Measurements from ENCODE around the gene PROZ.

PROZ gene

DNA sequence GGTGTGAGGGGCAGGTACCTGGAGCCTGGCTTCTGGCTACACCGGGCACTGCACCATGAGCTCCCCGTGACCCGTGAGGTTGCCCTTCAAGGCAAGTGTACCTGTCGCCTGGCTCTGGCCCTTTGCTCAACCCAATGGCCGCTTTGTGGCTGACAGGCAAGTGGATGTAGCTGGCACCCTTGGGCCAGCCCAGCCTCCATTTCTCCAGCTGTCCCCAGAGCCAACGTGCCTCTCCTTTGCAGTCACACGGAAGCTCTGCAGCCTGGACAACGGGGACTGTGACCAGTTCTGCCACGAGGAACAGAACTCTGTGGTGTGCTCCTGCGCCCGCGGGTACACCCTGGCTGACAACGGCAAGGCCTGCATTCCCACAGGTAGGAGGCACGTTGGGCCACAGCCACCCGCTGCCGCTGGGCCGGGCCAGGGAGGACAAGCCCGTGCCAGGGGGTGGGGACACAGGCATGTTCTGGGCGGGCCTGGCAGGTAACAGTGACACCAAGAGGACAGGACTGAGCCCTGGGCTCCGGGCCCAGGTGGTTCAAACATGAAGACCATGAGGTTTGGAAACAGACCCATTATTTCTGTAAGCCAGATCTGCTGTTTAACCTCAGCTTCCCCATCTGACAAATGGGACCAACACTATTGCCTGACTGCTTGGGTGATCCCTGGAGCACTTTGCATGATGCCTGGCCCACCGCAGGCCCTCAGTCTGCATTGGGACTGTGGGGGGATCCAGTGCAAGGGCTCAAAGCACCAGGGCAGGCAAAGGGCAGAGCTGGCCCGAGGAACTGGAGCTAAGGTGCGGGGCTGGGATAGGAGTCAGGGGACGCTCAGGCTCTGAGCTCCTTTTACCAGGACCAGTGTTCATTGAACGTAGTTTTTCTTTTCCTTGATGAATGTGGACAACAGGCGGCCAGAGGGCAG, 17.5 kb upstream of the PROZ start:
- no peak for FAIRE-seq
- TF ChIP-seq TAF1 (IDR thresholded peaks at IDR 0.05; ENCODE audit: low read depth, low read length), result no peak
- no peak for TF ChIP-seq POU2F2 (IDR thresholded peaks at IDR 0.05; ENCODE audit: low read depth, low read length)
- TF ChIP-seq POLR2AphosphoS5 (IDR thresholded peaks at IDR 0.05; ENCODE audit: low read depth, low read length), result no peak
- no peak for TF ChIP-seq PAX5 (IDR thresholded peaks at IDR 0.05; ENCODE audit: insufficient read depth, low read length, severe bottlenecking)
- TF ChIP-seq SPI1 (IDR thresholded peaks at IDR 0.05; ENCODE audit: low read depth, low read length), result no peak
- no peak for TF ChIP-seq POLR2A (IDR thresholded peaks at IDR 0.05; ENCODE audit: low read depth, low read length)
- no peak for DNase-seq (ENCODE audit: insufficient read length, low spot score)

DNA sequence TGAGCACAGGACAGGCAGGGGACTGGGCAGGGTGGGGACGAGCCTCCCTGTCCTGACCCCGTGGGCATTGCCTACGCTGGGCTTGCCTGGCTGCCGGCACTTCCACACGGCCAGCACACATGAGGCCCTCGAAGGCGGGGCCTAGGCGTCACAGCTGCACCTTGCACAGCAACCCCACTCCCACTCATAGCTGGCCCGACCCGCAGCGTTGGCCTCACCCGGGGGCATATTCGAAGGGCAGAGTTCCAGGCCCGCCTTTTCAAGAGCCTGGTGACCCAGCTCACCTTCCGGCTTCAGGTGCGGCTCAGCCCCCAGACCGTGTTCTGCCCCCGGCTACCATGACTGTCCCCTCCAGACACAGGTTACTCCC, 16.9 kb upstream of the PROZ start:
- DNase-seq (ENCODE audit: insufficient read length, low spot score) (no peak), FAIRE-seq (no peak)
- TF ChIP-seq PAX5 (IDR thresholded peaks at IDR 0.05; ENCODE audit: insufficient read depth, low read length, severe bottlenecking) (no peak), SPI1 (IDR thresholded peaks at IDR 0.05; ENCODE audit: low read depth, low read length) (no peak), POU2F2 (IDR thresholded peaks at IDR 0.05; ENCODE audit: low read depth, low read length) (no peak), TAF1 (IDR thresholded peaks at IDR 0.05; ENCODE audit: low read depth, low read length) (no peak), POLR2A (IDR thresholded peaks at IDR 0.05; ENCODE audit: low read depth, low read length) (no peak), POLR2AphosphoS5 (IDR thresholded peaks at IDR 0.05; ENCODE audit: low read depth, low read length) (no peak)

DNA sequence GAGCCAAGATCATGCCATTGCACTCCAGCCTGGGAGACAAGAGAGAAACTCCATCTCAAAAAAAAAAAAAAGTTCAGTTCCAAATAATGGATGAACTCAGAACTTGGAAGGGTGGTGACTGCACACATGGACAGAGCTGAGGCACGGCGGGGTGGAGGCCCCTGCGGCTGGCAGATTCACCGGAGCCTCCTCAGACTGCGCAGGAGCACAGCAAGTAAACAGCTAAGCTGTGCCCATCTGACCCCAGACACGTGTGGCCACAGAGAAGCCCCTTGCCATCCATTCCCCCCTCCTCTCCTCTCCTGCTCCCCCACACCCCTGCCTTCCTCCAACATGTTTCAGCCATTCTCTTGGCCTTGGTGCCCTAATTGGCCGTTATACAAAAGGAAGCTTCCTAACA, 15.6 kb upstream of the PROZ start:
- DNase-seq (ENCODE audit: insufficient read length, low spot score), result no peak
- TF ChIP-seq POU2F2 (IDR thresholded peaks at IDR 0.05; ENCODE audit: low read depth, low read length) (no peak), PAX5 (IDR thresholded peaks at IDR 0.05; ENCODE audit: insufficient read depth, low read length, severe bottlenecking) (no peak), TAF1 (IDR thresholded peaks at IDR 0.05; ENCODE audit: low read depth, low read length) (no peak), POLR2AphosphoS5 (IDR thresholded peaks at IDR 0.05; ENCODE audit: low read depth, low read length) (no peak), POLR2A (IDR thresholded peaks at IDR 0.05; ENCODE audit: low read depth, low read length) (no peak), SPI1 (IDR thresholded peaks at IDR 0.05; ENCODE audit: low read depth, low read length) (no peak)
- FAIRE-seq, result no peak

DNA sequence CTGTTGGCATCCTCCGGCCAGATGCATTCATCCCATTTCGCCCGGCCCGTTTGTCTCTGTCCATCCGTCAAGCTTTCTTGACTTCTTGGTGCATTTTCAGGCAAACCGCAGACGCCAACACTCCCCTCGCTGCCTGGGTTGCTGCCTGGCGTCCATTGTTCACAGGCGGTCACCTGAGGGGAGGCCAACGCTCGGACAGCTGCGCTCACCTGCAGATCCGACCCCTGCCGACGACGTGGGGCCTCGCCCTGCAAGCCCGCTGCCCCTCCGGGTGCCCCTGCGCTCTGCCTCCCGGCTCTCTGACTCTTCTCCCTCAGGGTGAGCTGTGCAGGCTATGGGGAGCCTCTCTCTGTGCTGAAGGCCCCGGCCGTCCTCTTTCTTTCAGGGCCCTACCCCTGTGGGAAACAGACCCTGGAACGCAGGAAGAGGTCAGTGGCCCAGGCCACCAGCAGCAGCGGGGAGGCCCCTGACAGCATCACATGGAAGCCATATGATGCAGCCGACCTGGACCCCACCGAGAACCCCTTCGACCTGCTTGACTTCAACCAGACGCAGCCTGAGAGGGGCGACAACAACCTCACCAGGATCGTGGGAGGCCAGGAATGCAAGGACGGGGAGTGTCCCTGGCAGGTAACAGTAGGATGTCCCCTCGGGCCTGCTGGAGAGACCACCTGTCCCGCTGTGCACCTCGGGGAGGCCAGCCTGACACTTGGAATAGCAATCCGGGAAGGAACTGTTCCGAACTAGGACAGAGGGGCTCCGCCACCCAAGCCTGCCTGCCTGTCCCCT, 14.8 kb upstream of the PROZ start:
- no peak for TF ChIP-seq TAF1 (IDR thresholded peaks at IDR 0.05; ENCODE audit: low read depth, low read length)
- TF ChIP-seq PAX5 (IDR thresholded peaks at IDR 0.05; ENCODE audit: insufficient read depth, low read length, severe bottlenecking), result no peak
- no peak for TF ChIP-seq POLR2AphosphoS5 (IDR thresholded peaks at IDR 0.05; ENCODE audit: low read depth, low read length)
- TF ChIP-seq POLR2A (IDR thresholded peaks at IDR 0.05; ENCODE audit: low read depth, low read length), result no peak
- no peak for TF ChIP-seq SPI1 (IDR thresholded peaks at IDR 0.05; ENCODE audit: low read depth, low read length)
- TF ChIP-seq POU2F2 (IDR thresholded peaks at IDR 0.05; ENCODE audit: low read depth, low read length), result no peak
- no peak for DNase-seq (ENCODE audit: insufficient read length, low spot score)
- FAIRE-seq, result no peak

DNA sequence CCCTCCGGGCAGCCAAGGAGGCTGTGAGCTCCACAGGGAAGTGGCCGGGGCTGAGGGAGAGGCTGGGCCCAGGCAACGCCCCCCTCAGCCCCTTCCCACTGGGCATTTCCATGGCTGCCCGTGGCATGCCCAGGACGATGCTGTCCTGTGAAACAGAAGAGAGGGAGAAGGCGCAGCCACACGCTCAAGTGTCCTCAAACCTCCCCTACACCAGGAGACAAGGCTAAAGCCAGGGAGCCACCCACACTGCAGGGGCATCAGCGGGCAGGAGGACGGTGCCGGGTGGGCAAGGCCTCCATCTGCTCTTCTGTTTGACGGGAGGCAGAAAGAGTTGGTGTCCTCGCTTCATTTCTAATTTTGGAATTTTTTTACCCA, 14.2 kb upstream of the PROZ start:
- FAIRE-seq (no peak), DNase-seq (ENCODE audit: insufficient read length, low spot score) (no peak)
- TF ChIP-seq PAX5 (IDR thresholded peaks at IDR 0.05; ENCODE audit: insufficient read depth, low read length, severe bottlenecking), result no peak

DNA sequence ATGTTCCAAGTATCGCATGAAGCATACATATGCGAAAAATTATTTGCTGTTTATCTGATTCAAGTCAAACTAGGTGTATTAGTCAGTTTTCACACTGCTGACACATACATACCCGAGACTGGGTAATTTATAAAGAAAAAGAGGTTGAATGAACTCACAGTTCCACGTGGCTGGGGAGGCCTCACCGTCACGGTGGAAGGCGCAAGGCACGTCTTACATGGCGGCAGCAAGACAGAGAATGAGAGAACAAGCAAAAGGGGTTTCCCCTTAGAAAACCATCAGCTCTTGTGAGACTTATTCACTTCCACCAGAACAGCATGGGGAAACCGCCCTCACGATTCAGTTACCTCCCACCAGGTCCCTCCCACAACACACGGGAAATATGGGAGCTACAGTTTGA, 13.0 kb upstream of the PROZ start:
- FAIRE-seq, result no peak
- no peak for DNase-seq (ENCODE audit: insufficient read length, low spot score)
- no peak for TF ChIP-seq POLR2A (IDR thresholded peaks at IDR 0.05; ENCODE audit: low read depth, low read length)
- TF ChIP-seq TAF1 (IDR thresholded peaks at IDR 0.05; ENCODE audit: low read depth, low read length), result no peak
- no peak for TF ChIP-seq SPI1 (IDR thresholded peaks at IDR 0.05; ENCODE audit: low read depth, low read length)
- TF ChIP-seq POU2F2 (IDR thresholded peaks at IDR 0.05; ENCODE audit: low read depth, low read length), result no peak
- TF ChIP-seq POLR2AphosphoS5 (IDR thresholded peaks at IDR 0.05; ENCODE audit: low read depth, low read length), result no peak
- no peak for TF ChIP-seq PAX5 (IDR thresholded peaks at IDR 0.05; ENCODE audit: insufficient read depth, low read length, severe bottlenecking)

DNA sequence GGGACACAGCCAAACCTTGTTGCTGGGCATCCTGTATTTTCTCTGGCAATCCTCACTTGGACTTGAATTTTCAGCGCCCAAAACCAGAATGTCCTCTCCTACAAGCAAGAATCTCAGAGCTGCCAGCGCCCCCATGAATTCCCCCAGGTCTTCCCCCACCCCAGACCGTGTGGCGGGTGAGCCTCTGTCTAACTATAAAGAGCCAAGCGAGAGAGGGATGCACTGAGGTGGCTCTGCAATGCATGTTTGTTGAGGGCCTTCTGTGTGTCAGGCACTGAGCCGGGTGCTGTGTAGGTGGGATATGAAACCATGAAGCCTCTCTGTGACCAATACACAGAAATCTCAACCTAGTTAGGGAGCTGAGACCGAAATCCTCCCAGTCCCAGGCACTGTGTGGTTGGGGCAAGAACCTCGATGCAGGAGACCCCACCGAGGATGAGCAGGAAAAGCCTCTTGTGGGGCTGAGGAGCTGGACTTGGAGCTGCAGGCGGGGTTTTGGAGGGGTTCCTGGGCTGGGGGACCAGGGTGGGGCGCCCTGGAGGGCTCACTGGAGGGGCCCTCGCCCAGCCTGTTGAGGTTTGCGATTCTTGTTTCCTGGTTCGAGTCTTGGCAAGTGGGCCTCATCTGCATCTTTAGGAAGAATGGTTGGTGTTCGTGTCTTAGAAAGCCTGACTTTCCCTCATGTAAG, 12.4 kb upstream of the PROZ start:
- no peak for FAIRE-seq
- no peak for DNase-seq (ENCODE audit: insufficient read length, low spot score)

DNA sequence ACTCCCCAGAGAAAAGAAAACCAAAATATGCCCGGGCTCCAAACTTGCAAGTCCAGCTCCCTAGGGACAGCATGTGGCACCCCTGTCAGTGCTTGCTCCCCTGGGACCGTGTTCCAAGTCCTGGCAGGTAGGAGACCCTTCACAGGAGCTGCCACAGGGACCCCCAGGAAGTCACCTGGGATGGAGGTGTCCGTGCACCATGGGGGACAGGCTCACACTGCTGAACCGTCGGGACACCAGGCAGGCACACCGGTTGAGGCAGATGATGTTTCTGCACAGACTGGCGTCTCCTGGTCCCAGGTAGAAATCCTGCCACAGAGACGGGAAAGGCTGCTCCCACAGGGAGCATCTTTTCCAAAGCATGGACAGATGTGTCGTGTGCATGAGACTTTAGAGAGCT, 11.7 kb upstream of the PROZ start:
- FAIRE-seq, result no peak
- TF ChIP-seq SPI1 (IDR thresholded peaks at IDR 0.05; ENCODE audit: low read depth, low read length), result no peak
- TF ChIP-seq TAF1 (IDR thresholded peaks at IDR 0.05; ENCODE audit: low read depth, low read length), result no peak
- no peak for TF ChIP-seq POLR2A (IDR thresholded peaks at IDR 0.05; ENCODE audit: low read depth, low read length)
- no peak for TF ChIP-seq POLR2AphosphoS5 (IDR thresholded peaks at IDR 0.05; ENCODE audit: low read depth, low read length)
- TF ChIP-seq POU2F2 (IDR thresholded peaks at IDR 0.05; ENCODE audit: low read depth, low read length), result no peak
- no peak for TF ChIP-seq PAX5 (IDR thresholded peaks at IDR 0.05; ENCODE audit: insufficient read depth, low read length, severe bottlenecking)

More for the DNA sequence above, 12.4 kb upstream of the PROZ start:
- TF ChIP-seq SPI1 (IDR thresholded peaks at IDR 0.05; ENCODE audit: low read depth, low read length) (no peak), PAX5 (IDR thresholded peaks at IDR 0.05; ENCODE audit: insufficient read depth, low read length, severe bottlenecking) (no peak), POLR2AphosphoS5 (IDR thresholded peaks at IDR 0.05; ENCODE audit: low read depth, low read length) (no peak), POU2F2 (IDR thresholded peaks at IDR 0.05; ENCODE audit: low read depth, low read length) (no peak), POLR2A (IDR thresholded peaks at IDR 0.05; ENCODE audit: low read depth, low read length) (no peak), TAF1 (IDR thresholded peaks at IDR 0.05; ENCODE audit: low read depth, low read length) (no peak)

DNA sequence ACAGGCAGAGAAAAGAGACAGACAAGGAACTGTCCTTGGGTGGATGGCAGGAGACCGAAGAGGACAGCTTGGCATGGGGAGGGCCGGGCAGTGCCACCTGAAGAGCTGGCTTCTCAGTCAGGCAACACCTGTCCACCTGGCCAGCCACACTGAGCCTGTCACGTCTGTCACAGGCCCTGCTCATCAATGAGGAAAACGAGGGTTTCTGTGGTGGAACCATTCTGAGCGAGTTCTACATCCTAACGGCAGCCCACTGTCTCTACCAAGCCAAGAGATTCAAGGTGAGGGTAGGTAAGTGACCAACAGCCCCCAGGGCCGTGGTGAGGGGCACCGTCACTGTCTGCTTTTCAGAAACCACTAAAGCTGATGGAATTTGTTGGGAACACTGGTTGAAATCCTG, 11.2 kb upstream of the PROZ start:
- FAIRE-seq, result no peak
- no peak for TF ChIP-seq PAX5 (IDR thresholded peaks at IDR 0.05; ENCODE audit: insufficient read depth, low read length, severe bottlenecking)
- TF ChIP-seq POLR2A (IDR thresholded peaks at IDR 0.05; ENCODE audit: low read depth, low read length), result no peak
- TF ChIP-seq POU2F2 (IDR thresholded peaks at IDR 0.05; ENCODE audit: low read depth, low read length), result no peak
- TF ChIP-seq TAF1 (IDR thresholded peaks at IDR 0.05; ENCODE audit: low read depth, low read length), result no peak
- TF ChIP-seq SPI1 (IDR thresholded peaks at IDR 0.05; ENCODE audit: low read depth, low read length), result no peak
- TF ChIP-seq POLR2AphosphoS5 (IDR thresholded peaks at IDR 0.05; ENCODE audit: low read depth, low read length), result no peak
- no peak for DNase-seq (ENCODE audit: insufficient read length, low spot score)

More for the DNA sequence above, 11.7 kb upstream of the PROZ start:
- no peak for DNase-seq (ENCODE audit: insufficient read length, low spot score)

Measured in GM12891 (cell line).